ENCODE measurements around the gene RBP5. TPM values are rescaled to one million over a fixed set of nuclear protein-coding genes. Genes with fewer than 3 reads are reported as not detected.

The RBP5 gene
- total RNA-seq, 2 experiments from 2014 or later: 0.19 TPM; not detected in 1

DNA sequence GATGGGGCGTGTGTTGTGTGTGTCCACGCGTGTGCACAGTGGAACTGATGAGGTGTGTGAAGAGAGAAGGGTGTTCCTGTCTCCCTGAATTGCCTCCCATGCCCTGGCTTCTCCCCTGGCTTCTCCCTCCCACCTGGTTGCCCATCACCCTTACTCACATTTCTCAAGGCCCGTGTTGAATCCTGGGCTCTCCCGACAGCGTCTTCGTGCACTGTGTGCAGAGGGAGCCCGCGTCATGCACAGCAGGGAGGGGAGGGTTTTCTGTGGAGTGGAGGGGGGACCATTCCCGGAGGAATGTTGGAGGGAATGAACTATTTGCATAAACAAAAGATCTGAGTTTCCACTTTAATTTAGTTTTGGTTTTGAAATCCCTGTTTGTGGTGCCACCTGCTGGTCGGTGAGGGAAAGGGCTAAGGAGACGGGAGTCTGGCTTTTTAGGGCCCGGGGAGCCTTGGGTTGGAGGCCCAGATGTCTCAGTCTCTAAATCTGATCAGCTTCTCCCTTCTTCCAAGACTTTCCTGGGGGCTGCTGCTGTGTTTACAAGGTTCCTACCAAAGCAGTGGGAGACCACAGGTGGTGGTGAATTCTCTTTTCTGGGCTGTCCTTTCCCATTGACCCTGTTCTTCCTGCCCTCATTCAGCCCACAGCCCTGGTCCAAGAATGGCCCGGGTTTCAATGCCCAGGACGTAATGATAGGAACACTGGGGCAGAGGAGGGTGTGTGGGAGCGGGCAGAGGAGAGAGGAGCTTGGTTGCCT, 36.3 kb downstream of the RBP5 start, which contains the start of gene C1R:
TSS of gene C1R (minus strand) at position 217 of the 757 bp plus-strand sequence. CDS start at position 160, 57 bp downstream.
- ChIA-PET CTCF (interaction anchor here (0.8 to 1.6 kb wide), 8 partner anchors 10 to 141 kb away, joined by 3 to 10 read pairs (median 4); partner anchors contain the start of genes C1RL and PTPN6), POLR2A (no interaction called here)

GRCh38 chr12:7091660-7092228, 36.9 kb downstream of the RBP5 start:
- POLR2A ChIA-PET: interaction anchor here (0.6 kb wide), 1 partner anchor 15 kb away, joined by 3 read pairs; no protein-coding TSS in a partner anchor
- CTCF ChIA-PET: interaction anchor here (0.6 to 1.8 kb wide), 4 partner anchors 13 to 148 kb away, joined by 3 to 6 read pairs (median 3); partner anchors contain the start of genes C12orf57, PTPN6 and RNU7-1

- ChIA-PET POLR2A (interaction anchor here (0.6 kb wide), 1 partner anchor 16 kb away, joined by 3 read pairs; no protein-coding TSS in a partner anchor), CTCF (interaction anchor here (0.6 to 1.8 kb wide), 2 partner anchors 60 to 147 kb away, joined by 3 to 6 read pairs; partner anchors contain the start of genes C12orf57 and RNU7-1)
Observed at GRCh38 chr12:7091171-7091570, 37.5 kb downstream of the RBP5 start.

GRCh38 chr12:7090222-7090998, 38.3 kb downstream of the RBP5 start:
- ChIA-PET CTCF (interaction anchor here (1.3 to 1.8 kb wide), 2 partner anchors 146 to 365 kb away, joined by 4 to 6 read pairs; partner anchors contain the start of genes C12orf57 and RNU7-1), POLR2A (no interaction called here)

DNA sequence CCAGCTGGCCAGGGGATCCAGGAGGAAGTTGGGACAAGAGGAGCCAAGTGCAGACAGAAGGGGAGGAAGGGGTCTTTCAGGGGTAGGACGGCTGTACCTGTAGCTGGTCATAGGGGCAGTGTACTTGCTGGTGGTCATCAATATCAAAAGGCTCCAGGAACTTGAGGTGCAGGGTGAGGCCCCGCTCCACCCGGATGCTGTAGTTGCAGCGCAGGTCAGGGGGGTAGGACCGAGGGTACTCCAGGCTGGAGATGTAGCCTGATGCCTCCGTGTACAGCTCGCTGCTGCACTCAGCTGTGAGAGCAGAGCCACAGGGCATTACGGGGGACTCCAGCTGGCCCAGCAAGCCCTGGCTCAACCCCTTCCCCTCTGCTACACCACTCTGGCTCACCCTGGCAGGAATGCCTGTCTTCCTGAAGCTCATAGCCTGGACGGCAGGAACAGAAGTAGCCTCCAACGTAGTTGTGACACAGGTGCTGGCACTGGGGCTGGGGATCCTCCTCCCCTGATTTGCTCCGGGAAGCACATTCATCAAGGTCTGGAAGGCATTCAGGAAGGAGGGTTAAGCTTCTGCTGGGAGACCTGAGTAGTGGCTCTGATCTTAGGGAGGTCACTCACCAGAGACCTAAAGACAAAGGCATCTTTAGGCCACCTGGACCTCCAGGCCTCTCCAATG, 39.4 kb downstream of the RBP5 start:
- POLR2A ChIA-PET: no interaction called here
- CTCF ChIA-PET: interaction anchor here (1.3 kb wide), 1 partner anchor 364 kb away, joined by 4 read pairs; no protein-coding TSS in a partner anchor

DNA sequence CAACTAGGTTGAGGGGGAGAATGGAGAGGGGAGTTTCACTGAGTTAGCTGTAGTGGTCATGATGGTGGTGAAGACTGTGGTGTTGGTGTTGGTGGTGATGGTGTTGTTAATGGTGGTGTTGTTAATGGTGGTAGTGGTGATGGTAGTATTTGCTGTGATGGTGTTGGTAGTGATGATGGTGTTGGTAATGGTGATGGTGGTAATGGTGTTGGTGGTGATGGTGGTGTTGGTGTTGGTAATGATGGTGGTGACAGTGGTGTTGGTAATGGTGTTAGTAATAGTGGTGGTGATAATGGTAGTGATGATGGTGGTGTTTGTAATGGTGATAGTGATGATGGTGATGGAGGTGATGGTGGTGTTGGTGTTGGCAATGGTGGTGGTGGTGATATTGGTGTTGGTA, 45.6 kb downstream of the RBP5 start:
- ChIA-PET CTCF (interaction anchor here (1.2 kb wide), 1 partner anchor 10 kb away, joined by 3 read pairs; no protein-coding TSS in a partner anchor), POLR2A (no interaction called here)

DNA sequence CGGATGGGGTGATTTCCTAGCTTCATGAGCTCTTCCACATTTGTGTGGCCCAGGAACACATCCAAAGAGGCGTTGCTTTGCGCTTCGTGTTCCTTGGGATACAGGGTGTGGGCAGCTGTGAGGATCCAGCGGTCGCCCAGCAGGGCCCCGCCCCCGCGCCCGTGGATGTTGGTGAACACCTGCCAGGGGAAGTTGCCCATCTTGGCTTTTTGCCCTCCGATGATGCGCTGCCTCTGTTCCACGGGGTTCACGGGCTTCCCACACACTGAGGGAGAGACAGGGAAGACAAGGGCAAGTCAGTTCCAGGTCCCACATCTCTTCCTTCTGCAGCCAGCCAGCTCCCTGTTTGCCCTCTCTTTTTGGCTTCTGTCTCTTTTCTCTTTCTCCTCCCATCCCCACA, 47.7 kb downstream of the RBP5 start:
- ChIA-PET CTCF (no interaction called here), POLR2A (no interaction called here)

DNA sequence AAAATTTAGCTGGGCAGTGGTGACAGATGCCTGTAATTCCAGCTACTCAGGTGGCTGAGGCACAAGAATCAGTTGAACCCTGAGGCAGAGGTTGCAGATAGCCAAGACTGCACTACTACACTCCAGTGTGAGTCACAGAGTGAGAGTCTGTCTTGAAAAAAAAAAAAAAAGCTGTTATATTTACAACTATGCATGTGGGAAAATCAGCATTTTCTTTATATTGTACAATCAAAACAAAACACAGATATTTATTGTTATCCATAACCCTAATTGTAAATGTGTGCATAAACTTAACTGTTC, 48.9 kb downstream of the RBP5 start:
- POLR2A ChIA-PET: no interaction called here
- CTCF ChIA-PET: interaction anchor here (1.0 kb wide), 1 partner anchor 62 kb away, joined by 3 read pairs; the partner anchor contains the start of gene LPCAT3

DNA sequence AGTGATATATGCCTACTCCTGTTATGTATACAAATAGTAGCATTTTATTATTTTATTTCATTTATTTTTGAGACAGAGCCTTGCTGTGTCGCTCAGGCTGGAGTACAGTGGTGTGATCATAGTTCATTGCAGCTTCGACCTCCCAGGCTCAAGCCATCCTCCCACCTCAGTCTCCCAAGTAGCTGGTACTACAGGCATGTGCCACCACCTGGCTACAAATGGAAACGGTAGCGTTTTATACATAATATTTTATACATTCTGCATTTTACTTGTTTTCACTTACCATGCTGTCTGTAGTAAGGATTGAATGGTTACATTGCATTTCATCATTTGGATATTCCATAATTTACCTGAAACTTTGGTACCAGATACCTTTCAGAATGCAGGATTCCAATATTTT, 50.5 kb downstream of the RBP5 start:
- CTCF ChIA-PET: interaction anchor here (1.0 kb wide), 1 partner anchor 133 kb away, joined by 3 read pairs; no protein-coding TSS in a partner anchor
- POLR2A ChIA-PET: no interaction called here

DNA sequence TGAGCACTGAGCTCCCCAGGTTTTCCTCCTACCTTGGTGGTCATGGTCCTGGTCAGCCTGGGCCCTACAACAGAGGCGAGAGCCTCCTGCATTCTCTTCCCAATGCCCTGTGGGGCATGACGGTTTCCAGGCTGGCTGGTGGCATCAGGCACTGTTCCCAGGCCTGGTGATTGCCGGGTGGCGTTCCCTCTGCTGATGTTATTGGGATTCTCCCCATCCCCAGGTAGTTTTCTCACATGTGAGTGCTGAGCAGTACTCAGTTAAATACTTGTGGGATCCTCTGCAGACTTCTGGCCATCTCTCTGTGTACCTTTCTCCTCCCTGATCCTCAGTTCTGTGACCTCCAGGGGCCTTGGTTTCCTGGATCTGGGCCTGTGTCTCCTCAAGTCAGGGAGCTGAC, 52.2 kb downstream of the RBP5 start:
- POLR2A ChIA-PET: no interaction called here
- CTCF ChIA-PET: no interaction called here

GRCh38 chr12:7075939-7076338, 52.8 kb downstream of the RBP5 start:
- POLR2A ChIA-PET: no interaction called here
- CTCF ChIA-PET: no interaction called here

- ChIA-PET POLR2A (no interaction called here), CTCF (no interaction called here)
Observed at GRCh38 chr12:7075518-7075917, 53.2 kb downstream of the RBP5 start.

- ChIA-PET CTCF (no interaction called here), POLR2A (no interaction called here)
Observed at GRCh38 chr12:7073946-7074345, 54.7 kb downstream of the RBP5 start.

Other genes with a start within 250 kb of the RBP5 start
- 1 to 10 TPM; 3.1 to 6.0 TPM for gene LRRC23, start 224.1 kb downstream of the RBP5 start, total RNA-seq
- 100 to 1,000 TPM; 171 to 175 TPM for gene ENO2, start 214.3 kb downstream of the RBP5 start, total RNA-seq
- 10 to 100 TPM; 44.1 to 44.3 TPM for gene ATN1, start 200.9 kb downstream of the RBP5 start, total RNA-seq
- gene RNU7-1, start 185.1 kb downstream of the RBP5 start, total RNA-seq: not detected
- 100 to 1,000 TPM; 234 to 239 TPM for gene C12orf57, start 184.9 kb downstream of the RBP5 start, total RNA-seq
- gene PTPN6, start 177.5 kb downstream of the RBP5 start, total RNA-seq: 100 to 1,000 TPM; 436 to 441 TPM
- 100 to 1,000 TPM; 509 to 511 TPM for gene PHB2, start 158.2 kb downstream of the RBP5 start, total RNA-seq
- gene EMG1, start 158.0 kb downstream of the RBP5 start, total RNA-seq: 100 to 1,000 TPM; 152 to 162 TPM
- 10 to 100 TPM; 26.1 TPM for gene LPCAT3, start 110.4 kb downstream of the RBP5 start, total RNA-seq
- 1 to 10 TPM in 1 of 2 experiments, under 1 TPM in 1; 0.65 to 1.0 TPM for gene C1S, start 68.2 kb downstream of the RBP5 start, total RNA-seq
- gene C1R, start 36.4 kb downstream of the RBP5 start, total RNA-seq: 1 to 10 TPM in 1 of 2 experiments, under 1 TPM in 1; 0.84 to 1.2 TPM
- gene C1RL, start 19.7 kb downstream of the RBP5 start, total RNA-seq: 10 to 100 TPM; 11.1 to 11.5 TPM
- 10 to 100 TPM; 19.0 to 19.5 TPM for gene CLSTN3, start 1.5 kb upstream of the RBP5 start, total RNA-seq
- gene PEX5, start 60.8 kb upstream of the RBP5 start, total RNA-seq: 10 to 100 TPM; 36.9 to 37.5 TPM
- not detected for gene ACSM4, start 175.2 kb upstream of the RBP5 start, total RNA-seq